ENCODE results near the gene TEX12. TPM values are rescaled to one million over a fixed set of nuclear protein-coding genes. Genes with fewer than 3 reads are reported as not detected.
"Not testable (repeated sequence)": the region's sequence is repeated elsewhere in the genome, so short reads cannot be mapped to it uniquely, and the experiment has no call there.

Gene TEX12
- total RNA-seq, 2 donors from 2014 or later, result not detected

DNA sequence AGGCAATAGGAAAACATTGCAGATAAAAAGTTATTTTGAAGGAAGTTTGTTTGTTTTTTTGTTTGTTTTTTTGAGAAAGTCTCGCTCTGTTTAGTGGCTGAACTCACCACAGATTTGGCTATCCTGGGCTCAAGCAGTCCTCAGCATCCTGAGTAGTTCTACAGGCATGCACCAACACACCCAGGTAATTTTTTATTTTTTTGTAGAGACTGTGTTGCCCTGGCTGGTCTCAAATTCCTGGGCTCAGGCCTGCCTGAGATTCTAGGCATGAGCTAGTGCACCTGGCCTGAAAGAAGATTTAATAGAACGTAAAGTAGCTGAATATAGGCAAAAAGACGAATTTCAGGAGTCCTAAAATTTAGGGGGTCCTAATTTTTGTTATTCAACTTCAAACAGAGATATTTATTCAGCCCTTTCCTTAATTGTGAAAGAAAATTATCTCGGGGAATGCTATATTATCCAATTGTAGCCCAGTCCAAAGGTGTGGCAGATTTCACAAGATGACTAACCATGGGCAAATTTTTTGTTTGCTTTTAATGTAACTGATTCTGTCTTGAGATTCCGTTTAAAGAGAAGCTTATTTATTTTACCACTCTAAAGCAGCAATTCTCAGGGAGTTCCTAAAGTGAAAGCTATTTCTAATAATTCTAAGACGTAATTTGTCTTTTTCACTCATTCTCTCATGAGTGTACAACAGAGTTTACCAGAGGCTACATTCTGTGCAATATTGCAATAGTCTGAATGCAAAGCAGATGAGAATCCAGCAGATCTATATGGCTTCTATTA lies 4.2 kb upstream of the TEX12 start:
- intact Hi-C loops (cut with DNase I), result no loop called here
- DNase-seq (no peak), ATAC-seq (peak in 1 of 2 donors; percentile 43)

- intact Hi-C loops (cut with DNase I), result no loop called here
- ATAC-seq, result peak; percentile 60 to 91
- DNase-seq, result peak; percentile 36
Measured at GRCh38 chr11:112163875-112164685, 3.1 kb upstream of the TEX12 start, which contains the start of gene IL18. Gene IL18 (minus strand): TSS chr11:112164094. CDS start chr11:112155053, 9,041 bp downstream.

DNA sequence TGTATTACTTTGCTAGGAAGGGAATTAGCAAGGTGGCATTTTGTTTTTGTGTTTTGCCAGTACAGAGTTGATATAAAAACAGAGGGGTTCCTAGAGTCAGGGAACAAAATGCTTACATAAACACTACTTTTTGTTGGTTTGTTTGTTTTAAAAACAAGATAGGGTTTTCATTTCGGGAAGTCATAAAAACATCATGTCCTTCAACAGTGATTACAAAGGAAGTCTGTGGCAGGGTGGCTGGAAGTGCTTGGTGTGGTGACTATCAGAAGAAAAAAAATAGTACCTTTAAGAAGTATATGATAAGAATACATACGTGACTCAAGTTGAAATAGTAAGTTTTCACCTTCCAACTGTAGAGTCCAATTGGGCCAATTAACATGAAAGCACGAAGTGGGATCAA lies 2.1 kb upstream of the TEX12 start:
- ATAC-seq (no peak), DNase-seq (no peak)
- intact Hi-C loops (cut with DNase I), result loop anchor here in 1 of 2 donors (5.0 kb wide), 1 partner anchor 38 kb away; no protein-coding TSS in a partner anchor

DNA sequence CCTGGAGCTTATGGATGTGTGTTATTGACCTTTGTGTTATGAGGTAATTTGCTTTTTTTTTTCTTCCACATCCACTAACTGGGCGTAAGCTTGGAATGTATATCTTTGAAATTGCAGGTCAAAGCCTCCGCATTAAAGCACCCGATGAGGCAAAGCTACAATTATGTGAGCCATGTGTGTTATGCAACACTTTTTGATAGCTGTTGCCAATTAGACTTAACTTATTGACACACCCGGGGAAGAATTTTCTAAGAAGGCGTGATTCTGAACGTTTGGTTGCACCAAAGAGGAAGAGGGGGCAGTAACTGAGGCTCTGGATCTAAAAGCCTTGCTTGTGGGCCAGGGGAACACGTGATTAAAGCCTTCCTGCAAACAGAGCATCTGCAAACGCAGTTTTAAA lies 610 bp upstream of the TEX12 start:
- intact Hi-C loops (cut with DNase I), result loop anchor here in 1 of 2 donors (5.0 kb wide), 1 partner anchor 39 kb away; no protein-coding TSS in a partner anchor
- ATAC-seq, result peak; percentile 35 to 55

DNA sequence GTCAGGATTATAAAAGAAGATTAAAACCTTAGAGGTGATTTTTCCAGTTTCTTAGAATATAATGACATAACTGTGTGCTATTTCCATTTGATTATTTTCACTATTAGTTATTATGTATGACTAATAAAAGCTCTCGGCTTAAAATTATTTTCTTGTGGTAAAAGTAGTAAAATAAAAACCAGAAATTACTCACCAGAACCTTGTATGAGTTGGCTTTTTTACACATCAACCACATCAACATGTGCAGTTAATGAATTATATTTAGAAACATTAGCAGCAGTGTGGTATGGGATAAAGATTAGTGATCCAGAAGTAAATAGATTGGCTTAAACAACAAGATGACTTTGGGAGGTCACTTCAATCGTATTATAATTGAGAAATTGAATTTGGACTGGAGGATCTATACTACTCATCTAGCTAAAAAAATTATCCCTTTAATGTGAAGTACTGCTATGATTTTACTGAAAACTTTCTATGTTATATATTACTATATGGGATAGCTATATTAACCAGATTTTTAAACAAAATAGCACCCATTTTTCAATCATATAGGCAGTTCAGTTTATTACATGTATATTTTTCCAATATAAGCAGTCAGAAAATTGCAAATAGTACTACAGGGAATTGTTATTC lies 5.3 kb downstream of the TEX12 start:
- intact Hi-C loops (cut with DNase I), result no loop called here
- no peak for ATAC-seq
- DNase-seq, result no peak

More for the DNA sequence above, 610 bp upstream of the TEX12 start:
- no peak for DNase-seq

DNA sequence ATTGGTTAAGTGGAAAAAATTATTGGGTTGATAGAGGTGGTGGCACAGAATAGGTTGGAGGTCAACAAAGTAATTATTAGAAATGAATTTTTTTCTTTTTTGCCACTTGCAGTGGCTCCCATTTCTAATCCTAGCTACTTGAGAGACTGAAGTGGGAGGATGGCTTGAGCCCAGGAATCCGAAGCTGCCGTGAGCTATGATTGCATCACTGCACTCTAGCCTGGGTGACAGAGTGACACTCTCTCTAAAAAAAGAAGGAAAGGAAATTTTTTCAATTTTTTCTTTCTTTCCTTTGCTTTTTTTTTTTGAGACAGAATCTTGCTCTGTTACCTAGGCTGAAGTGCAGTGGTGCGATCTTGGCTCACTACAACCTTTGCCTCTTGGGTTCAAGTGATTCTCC lies 6.0 kb downstream of the TEX12 start:
- intact Hi-C loops (cut with DNase I), result no loop called here
- no peak for DNase-seq
- ATAC-seq, result peak; percentile 17 to 51

DNA sequence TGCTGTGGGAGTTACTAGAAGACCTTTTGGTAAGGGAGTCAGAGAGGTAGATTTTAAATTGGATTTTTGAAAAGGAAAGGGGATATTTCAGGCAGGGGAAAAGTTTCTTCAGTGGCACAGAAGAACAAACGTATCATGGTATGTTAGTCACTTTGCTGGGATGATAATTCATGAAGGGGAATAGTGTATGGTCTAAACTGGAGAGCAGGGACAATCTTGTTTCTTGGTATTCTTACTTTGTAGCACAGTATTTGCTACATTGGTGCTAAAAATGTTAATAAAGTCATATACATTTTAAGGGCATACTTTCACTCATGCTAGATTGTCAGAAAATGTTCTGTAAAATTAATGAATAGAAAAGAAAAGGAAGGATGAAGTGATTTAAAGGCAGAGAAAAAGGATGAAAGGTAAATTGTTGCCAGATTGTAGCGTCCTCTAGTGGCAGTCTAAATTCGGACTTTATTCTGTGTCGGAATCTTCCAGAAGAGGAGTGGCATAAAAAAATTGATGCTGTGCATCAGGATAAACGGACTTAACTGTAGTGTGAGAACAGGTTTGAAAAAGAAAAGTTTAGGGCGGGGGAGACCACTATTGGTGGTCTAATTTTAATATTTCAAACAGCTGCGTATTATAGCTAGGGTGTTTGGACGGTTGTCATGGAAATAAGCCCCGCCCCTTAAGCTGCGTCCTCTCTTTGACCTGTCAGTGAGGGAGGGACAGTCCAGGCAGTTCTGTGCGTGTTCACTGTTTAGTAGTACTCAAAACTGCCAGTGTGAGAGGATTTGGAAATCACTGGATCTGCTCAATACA lies 7.8 kb downstream of the TEX12 start, which contains the start of gene BCO2:
Gene BCO2 (plus strand): TSS at position 724 of the 810 bp plus-strand sequence. CDS start 90 bp downstream, outside the sequence.
- ATAC-seq (peak; percentile 96 to 97), DNase-seq (peak; percentile 87)
- intact Hi-C loops (cut with DNase I), result no loop called here

DNA sequence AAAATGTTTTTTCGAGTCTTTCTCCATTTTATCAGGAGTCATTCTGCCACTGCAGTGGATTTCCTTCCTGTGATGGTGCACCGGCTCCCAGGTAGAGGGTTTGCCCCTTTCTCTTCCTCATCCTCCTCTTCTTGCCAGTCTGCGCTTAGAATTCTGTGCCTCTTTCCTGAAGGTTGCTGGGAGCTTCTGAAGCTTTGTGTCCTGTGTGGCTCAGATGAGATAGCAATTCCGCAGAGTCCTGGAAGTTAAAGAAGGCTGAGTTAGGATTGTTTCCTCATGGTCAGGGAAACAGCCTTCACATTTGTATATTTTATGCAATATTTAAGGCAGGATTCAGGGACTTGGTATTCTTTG lies 8.4 kb downstream of the TEX12 start:
- DNase-seq (no peak), ATAC-seq (peak; percentile 12 to 35)
- intact Hi-C loops (cut with DNase I), result no loop called here

- peak in 1 of 2 donors; percentile 57 for ATAC-seq
Measured at GRCh38 chr11:112176077-112176476, 8.9 kb downstream of the TEX12 start.

DNA sequence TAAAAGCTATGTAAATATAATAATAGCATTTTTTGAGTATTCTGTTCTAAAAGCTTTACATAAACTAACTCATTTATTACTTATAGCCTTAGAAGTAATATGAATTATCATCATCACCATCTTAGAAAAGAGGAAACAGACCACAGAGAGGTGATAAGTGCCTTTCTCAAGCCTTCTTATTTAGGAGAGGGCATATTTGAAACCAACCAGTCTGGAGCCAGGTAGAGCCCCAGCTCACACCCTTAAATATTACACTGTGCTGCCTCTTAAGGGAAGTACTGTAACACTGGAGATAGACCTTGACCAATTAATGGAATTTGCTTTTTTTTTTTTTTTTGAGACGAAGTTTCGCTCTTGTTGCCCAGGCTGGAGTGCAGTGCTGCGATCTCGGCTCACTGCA lies 10.4 kb downstream of the TEX12 start:
- intact Hi-C loops (cut with DNase I), result no loop called here
- DNase-seq (no peak), ATAC-seq (peak in 1 of 2 donors; percentile 11)

More at GRCh38 chr11:112176077-112176476, 8.9 kb downstream of the TEX12 start:
- DNase-seq, result no peak
- intact Hi-C loops (cut with DNase I), result no loop called here

DNA sequence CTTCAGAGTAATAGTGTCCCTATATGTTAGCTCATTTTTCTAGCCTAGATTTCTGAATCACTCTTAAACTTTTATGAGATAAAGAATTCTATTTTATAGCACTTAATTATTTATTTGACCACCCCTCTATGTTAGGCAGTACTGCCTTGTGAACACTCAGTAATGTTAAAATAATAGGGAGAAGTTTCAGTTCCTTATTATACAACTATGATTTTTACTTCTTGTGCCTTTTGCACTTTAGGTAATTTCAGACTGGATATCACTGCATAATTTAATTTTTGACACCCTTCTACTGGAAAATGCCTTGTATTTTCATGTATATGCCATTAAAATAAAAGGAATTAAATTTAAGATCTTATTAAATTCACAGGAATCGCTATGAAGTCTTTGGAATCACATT lies 11.3 kb downstream of the TEX12 start:
- ATAC-seq, result no peak
- intact Hi-C loops (cut with DNase I), result no loop called here

DNA sequence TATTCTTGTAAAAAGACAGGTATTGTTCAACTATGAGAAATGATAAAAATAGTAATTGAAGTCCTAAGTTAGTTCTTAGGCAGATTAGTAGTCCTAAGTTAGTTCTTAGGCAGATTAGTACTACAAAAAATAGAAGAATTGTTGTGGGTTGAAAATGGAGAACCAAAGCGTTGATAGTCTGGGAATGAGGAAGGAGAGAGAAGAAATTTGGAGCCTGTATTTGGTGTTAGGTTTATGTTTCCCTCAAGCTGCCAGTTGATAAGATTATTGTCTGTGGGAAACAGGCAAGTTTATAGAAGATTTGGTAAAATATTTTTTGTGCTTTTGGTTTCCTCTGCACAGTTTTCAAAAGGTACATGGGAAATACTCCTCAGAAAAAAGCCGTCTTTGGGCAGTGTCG lies 11.8 kb downstream of the TEX12 start:
- ATAC-seq, result no peak
- DNase-seq, result no peak
- intact Hi-C loops (cut with DNase I), result no loop called here

More for the DNA sequence above, 11.3 kb downstream of the TEX12 start:
- no peak for DNase-seq

GRCh38 chr11:112179601-112180000 lies 12.4 kb downstream of the TEX12 start:
- DNase-seq, result no peak
- peak in 1 of 2 donors; percentile 31 for ATAC-seq
- intact Hi-C loops (cut with DNase I), result no loop called here

DNA sequence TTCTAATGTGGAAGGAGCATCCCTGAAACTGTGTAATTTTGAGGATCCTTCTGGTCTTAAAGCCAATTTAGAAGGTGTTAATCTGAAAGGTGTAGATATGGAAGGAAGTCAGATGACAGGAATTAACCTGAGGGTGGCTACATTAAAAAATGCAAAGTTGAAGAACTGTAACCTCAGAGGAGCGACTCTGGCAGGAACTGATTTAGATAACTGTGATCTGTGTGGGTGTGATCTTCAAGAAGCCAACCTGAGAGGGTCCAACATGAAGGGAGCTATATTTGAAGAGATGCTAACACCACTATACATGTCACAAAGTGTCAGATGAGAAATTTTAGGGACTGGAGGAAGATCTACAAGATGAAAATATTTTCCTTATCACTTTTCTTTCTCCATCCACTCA lies 15.7 kb downstream of the TEX12 start:
- ATAC-seq, result no peak
- intact Hi-C loops (cut with DNase I), result no loop called here
- DNase-seq, result no peak

DNA sequence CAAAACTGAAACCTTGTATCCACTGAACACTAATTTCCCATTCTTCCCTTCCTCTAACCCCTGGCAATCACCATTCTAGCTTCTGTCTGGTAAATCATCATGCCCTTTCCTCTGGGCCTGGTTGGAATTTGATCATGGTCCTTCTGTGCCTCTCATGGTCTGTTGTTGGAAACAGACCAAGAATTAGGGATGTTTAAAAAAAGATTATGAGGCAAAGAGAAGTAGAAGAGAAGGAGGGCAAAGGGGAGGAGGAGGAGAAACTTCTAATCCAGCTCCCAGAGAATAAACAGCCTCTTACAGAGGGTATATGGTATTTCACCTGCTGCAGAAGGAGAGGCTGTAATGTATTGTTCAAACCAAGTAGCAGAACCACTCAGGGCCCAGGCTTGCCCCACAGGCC lies 18.7 kb downstream of the TEX12 start:
- intact Hi-C loops (cut with DNase I), result no loop called here
- ATAC-seq, result peak; percentile 67 to 70
- DNase-seq, result no peak

DNA sequence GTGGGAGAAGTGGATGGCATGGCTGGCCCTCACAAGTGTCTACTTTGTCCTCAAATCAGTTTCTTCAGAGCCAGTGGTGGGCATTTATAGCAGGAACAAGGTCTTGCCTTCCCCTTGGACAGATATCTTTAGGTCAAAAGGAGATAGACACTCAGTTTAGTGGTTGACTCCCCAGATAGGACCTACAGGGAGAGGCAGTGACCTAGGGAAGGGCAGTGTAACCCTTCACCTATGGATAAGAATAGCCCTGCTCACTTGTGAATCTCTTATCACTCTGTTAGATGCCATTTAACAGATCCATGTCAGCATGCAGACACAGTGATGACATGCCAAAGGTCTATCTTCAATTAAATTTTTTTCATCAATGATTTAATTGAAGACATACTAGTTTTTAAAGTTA lies 19.1 kb downstream of the TEX12 start:
- intact Hi-C loops (cut with DNase I), result no loop called here
- DNase-seq (no peak), ATAC-seq (peak in 1 of 2 donors; percentile 11)

DNA sequence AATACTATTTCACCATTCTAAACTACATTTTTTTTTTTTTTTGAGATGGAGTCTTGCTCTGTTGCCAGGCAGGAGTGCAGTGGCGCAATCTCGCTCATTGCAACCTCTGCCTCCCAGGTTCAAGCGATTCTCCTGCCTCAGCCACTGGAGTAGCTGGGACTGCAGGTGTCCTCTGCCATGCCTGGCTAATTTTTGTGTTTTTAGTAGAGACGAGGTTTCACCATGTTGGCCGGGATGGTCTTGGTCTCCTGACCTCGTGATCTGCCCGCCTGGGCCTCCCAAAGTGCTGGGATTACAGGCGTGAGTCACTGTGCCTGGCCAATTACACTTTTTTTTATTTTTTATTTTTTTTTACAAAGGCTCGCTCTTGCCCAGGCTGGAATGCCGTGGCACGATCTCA lies 27.9 kb downstream of the TEX12 start:
- DNase-seq; intact Hi-C loops (cut with DNase I): not testable (repeated sequence)
- peak in 1 of 2 donors; percentile 80 for ATAC-seq

GRCh38 chr11:112195951-112196351 lies 28.8 kb downstream of the TEX12 start:
- ATAC-seq (peak in 1 of 2 donors; percentile 91), DNase-seq (no peak)
- intact Hi-C loops (cut with DNase I), result no loop called here
